WI38 (cell line): ENCODE results near the gene PDLIM7.

Source experiments
- H3K4me3 ChIP-seq: 2 replicates; pipeline ENCODE4 v1.5.1; 2011; ENCODE audit warnings: low read depth, mild to moderate bottlenecking, control low read depth, low read length
- TF ChIP-seq, protein P1 (sequence below): IDR thresholded peaks from 2 replicates; pipeline ENCODE4 v1.5.1; 2012; ENCODE audit warnings: low read depth, mild to moderate bottlenecking, control low read depth, low read length

Gene PDLIM7

DNA sequence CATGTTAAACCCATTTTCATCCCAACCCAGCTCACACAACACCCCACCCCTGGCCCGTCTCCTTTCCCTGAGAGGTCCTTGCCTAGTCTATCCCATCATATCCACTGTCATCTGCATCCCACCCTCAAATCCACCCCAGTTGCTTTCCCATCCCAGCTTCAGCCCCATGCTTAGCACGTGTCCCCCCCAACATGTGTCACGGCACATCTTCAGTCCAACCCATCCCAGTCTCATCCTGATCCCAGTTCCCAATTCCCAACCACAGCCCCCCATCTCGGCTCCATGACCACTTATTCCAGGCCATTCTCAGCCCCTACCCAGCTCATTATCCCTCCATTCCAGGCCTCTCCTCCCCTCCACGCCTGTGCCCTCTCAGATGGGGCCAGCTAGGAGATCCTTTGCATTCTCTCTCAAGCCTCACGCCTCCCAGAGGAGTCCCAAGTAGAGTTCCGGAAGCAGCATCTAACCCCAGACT lies 23.4 kb downstream of the PDLIM7 start:
- no peak overlapping the region for H3K4me3 ChIP-seq
- TF ChIP-seq, protein P1, sequence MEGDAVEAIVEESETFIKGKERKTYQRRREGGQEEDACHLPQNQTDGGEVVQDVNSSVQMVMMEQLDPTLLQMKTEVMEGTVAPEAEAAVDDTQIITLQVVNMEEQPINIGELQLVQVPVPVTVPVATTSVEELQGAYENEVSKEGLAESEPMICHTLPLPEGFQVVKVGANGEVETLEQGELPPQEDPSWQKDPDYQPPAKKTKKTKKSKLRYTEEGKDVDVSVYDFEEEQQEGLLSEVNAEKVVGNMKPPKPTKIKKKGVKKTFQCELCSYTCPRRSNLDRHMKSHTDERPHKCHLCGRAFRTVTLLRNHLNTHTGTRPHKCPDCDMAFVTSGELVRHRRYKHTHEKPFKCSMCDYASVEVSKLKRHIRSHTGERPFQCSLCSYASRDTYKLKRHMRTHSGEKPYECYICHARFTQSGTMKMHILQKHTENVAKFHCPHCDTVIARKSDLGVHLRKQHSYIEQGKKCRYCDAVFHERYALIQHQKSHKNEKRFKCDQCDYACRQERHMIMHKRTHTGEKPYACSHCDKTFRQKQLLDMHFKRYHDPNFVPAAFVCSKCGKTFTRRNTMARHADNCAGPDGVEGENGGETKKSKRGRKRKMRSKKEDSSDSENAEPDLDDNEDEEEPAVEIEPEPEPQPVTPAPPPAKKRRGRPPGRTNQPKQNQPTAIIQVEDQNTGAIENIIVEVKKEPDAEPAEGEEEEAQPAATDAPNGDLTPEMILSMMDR, result no peak

DNA sequence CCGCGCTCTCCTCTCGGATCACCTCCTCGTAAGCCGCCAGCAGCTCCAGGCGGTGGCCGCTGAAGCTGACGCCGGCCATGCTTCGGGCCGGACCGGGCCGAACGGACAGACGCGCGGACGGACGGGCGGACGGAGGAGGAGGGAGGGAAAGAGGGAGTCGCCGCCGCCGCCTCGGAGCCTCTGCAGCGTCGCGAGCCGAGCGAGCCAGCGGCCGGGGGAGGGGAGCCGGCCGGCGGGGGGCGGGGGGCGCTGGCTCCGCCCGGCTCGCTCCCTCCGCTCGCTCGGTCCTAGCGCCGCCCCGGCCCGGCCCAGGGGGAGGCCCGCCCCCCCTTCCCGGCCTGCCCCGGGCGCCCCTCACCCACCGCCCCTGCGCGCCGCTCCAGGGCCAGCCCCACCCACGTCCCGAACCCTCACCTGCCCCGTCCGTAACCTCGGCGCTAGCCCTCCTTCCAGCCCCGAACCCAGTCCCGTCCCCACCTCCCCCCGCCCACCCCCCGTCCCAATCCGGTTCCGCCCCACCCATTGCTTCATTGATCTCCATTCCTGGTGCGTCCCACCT lies 23.9 kb downstream of the PDLIM7 start, which contains the start of gene DBN1:
TSS of gene DBN1 (minus strand) at position 192 of the 559 bp plus-strand sequence. CDS start at position 79, 113 bp downstream.
- peak within 1 kb of the TSS; percentile 80 for H3K4me3 ChIP-seq
- TF ChIP-seq, protein P1, result no peak

DNA sequence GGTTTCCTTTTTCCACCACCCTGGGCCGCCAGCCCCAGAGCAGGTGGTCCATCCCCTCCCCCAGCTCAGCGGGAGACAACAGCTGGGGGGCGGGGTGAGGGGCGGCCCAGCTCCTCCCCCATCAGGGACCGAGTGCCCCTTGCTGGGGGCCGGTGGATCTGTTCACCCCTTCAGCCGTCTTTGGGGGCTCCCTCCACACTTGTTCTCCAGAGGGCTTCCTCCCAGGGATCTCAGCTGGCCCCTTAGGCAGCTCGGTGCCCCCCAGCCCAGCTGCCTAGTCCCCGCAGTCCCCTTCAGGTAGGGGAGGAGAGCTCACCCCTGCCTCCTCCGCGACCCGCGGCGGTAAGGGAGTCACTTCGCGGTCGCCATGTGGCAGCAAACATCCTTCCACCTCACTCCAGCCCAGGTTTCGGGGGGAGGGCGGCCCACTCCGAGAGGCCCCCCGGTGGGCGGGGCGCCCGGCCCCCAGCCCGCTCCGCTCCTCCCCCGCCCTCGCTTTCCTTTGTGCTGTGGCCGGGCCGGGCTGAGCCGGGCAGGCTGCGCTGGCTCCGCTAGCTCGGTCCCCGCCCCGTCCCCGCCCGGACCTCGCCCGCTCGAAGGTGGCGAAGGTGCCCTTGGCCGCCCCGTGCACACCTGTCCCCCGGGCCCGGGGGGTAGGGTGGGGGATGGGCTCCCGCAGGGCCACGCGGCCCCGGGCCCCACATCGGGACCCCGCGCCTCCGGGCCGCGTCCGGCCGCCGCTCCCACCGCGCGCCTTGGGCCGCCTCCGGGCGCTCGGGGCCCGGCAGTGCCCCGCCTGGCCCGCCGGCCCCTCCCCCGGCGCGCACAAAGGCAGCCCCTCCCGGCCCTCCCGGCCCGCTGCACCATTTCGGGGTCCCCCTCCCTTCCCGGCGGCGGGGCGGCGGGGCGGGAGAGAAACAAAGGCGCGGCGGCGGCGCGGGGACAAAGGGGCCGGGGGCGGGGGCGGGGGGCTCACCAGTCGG lies 24.7 kb downstream of the PDLIM7 start:
- H3K4me3 ChIP-seq, result peak overlapping the region; percentile 80
- TF ChIP-seq, protein P1, result no peak

DNA sequence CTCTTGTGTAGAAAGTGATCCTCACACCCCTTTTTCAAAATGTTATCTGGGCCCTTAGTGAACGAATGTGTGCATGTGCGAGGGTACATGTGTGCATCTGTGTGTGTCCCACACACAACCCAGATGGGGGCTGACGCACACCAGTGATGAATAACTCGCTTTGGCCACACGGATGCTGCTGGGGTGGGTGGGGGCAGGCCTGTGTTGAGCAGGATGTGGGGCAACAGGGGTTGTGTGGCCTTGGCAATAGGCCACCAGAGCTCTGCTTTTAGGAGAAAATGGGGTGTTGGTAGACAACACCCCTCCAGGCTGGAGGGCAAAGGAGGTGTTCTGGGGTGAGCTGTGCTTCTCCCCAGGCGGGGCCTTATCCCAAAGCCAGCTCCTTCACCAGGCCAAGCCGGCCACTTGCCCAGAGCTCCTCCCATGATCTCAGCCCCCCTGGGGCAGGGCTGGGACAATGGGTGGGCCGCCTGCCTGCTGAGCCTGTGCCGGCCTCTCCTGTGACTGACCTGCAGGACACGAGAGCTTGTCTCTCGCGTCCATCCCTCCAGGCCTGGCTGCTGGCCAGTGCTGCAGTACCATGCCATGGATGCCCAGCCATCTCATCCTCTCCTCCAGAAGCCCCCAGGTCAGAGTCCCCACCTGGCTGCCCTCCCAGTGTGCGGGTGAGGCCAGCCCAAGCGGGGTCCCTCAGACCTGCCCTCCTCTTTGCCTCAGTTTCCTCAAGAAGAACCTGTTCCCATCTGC lies 25.6 kb downstream of the PDLIM7 start:
- TF ChIP-seq, protein P1, result no peak
- H3K4me3 ChIP-seq, result peak overlapping the region; percentile 80

DNA sequence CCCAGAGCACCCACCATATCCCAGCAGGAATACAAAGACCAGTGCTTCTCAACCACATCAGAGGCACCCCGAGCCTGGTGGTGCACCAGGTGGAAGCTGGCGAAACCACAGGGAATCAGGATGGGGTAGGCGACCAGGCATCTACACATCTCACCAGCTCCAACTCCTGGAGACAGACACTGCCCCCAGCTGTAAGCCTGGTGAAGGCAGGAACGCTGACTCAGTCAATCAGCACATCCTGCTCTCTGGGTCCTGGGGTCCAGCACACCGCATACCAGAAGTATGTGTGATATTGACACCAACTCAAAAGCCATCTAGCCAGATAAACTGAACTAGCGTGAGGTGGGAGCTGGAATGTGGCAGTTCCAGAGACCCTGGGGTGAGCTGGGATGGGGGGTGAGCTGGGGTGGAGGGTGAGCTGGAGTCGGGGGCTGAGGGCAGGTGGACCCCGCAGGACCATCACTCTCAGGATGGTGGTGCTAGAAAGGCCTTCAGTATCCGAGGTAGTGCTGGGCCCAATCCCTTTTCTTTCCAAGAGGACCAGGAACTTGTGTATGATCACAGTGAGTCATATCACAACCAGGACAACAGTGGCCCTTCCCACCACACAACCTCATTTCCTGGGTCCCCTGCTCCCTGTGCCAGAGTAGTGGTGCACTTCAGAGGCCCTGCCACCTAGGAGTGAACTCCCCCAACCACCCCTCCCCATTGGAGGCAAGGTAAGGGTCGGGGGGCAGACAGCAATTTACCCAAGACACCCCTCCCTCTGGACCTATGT lies 26.5 kb downstream of the PDLIM7 start:
- TF ChIP-seq, protein P1, result no peak
- peak overlapping the region; percentile 80 for H3K4me3 ChIP-seq

DNA sequence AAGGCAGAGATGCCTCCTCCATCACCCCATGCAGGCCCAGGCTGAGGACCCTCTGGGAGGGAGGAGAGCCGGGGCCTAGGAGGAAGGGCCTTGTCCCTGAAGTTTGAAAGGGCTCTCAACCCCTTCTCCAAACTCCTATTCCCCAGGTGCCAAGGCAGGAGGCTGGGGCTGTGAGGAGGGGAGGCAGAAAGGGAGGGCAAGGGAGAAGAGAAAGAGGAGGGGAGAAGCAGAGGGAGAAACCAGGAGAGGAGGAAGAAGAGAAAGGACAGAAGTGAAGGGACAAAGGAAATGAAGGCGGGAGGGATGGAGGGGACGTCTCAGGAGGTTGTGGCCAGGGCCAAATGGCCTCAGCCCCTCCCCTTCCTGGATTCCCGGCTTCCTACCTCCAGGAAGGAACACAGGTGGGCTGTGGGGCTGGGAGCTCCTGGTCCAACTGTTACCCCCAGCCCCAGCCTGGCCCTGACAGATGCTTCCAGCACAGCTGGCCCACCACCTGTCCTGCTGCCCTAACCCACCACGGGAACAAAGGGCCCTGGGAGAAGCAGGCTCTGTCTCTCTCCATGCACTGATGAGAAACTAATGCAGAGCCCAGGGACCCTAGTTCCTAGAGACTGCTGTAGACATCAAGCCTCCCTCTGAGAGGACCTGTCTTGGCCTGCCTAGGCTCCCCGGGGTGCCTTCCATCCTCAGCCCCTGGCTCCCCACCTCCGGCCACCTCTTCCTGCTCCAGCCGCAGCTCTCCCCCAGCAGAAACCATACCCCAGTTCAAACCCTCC lies 27.5 kb downstream of the PDLIM7 start:
- no peak overlapping the region for H3K4me3 ChIP-seq
- TF ChIP-seq, protein P1, result no peak
